ENCODE data around the gene GABBR2.

GABBR2 gene

GRCh38 chr9:98573749-98574278 is 134.9 kb downstream of the GABBR2 start:
- ChIA-PET POLR2A (ENCODE audit: low non-redundant PET) (no interaction called here), CTCF (interaction anchor here (0.6 kb wide), 1 partner anchor 164 kb away, joined by 3 read pairs; no protein-coding TSS in a partner anchor)
- H3K27ac ChIP-seq = no peak overlapping the region
- DNase-seq (ENCODE audit: low spot score) = no peak
- TF ChIP-seq CTCF (conservative IDR thresholded peaks at IDR 0.05; ENCODE audit: low read depth) = no peak

GRCh38 chr9:98572796-98573195 is 135.9 kb downstream of the GABBR2 start:
- no peak for TF ChIP-seq CTCF (conservative IDR thresholded peaks at IDR 0.05; ENCODE audit: low read depth)
- ChIA-PET POLR2A (ENCODE audit: low non-redundant PET) (no interaction called here), CTCF (no interaction called here)
- H3K27ac ChIP-seq = no peak overlapping the region
- no peak for DNase-seq (ENCODE audit: low spot score)

GRCh38 chr9:98572054-98572627 is 136.6 kb downstream of the GABBR2 start:
- ChIA-PET POLR2A (ENCODE audit: low non-redundant PET) (no interaction called here), CTCF (no interaction called here)
- no peak overlapping the region for H3K27ac ChIP-seq
- DNase-seq (ENCODE audit: low spot score) = no peak
- TF ChIP-seq CTCF (conservative IDR thresholded peaks at IDR 0.05; ENCODE audit: low read depth) = no peak

- no peak for DNase-seq (ENCODE audit: low spot score)
- no peak overlapping the region for H3K27ac ChIP-seq
- POLR2A ChIA-PET (ENCODE audit: low non-redundant PET) = no interaction called here
- CTCF ChIA-PET = no interaction called here
- no peak for TF ChIP-seq CTCF (conservative IDR thresholded peaks at IDR 0.05; ENCODE audit: low read depth)
Observed at GRCh38 chr9:98571643-98572042, 137.1 kb downstream of the GABBR2 start.

GRCh38 chr9:98570663-98571440 is 137.9 kb downstream of the GABBR2 start:
- TF ChIP-seq CTCF (conservative IDR thresholded peaks at IDR 0.05; ENCODE audit: low read depth) = no peak
- CTCF ChIA-PET = interaction anchor here (0.6 kb wide), 1 partner anchor 19 kb away, joined by 3 read pairs; no protein-coding TSS in a partner anchor
- no peak for DNase-seq (ENCODE audit: low spot score)
- POLR2A ChIA-PET (ENCODE audit: low non-redundant PET) = no interaction called here
- no peak overlapping the region for H3K27ac ChIP-seq

- ChIA-PET CTCF (interaction anchor here (0.6 kb wide), 1 partner anchor 20 kb away, joined by 3 read pairs; no protein-coding TSS in a partner anchor), POLR2A (ENCODE audit: low non-redundant PET) (no interaction called here)
- no peak overlapping the region for H3K27ac ChIP-seq
- TF ChIP-seq CTCF (conservative IDR thresholded peaks at IDR 0.05; ENCODE audit: low read depth) = no peak
- DNase-seq (ENCODE audit: low spot score) = no peak
Observed at GRCh38 chr9:98570055-98570454, 138.7 kb downstream of the GABBR2 start.

Measured in RWPE1 (cell line).